Stimulated activated CD8-positive, alpha-beta memory T cell treated with anti-CD3 and anti-CD28 coated beads, Interleukin-2, amount 100 ng/mL, for 48 hours (primary cell): ENCODE data around the gene C1orf74.
A peak's percentile ranks its signal among the peaks of the same experiment; 100 is the strongest.

ENCODE experiments used
- DNase-seq, 2 donors: peaks; one replicate each; pipeline ENCODE4 v3.0.0-alpha.2; 2020; ENCODE audit warnings: low read depth in 2 of 2

The C1orf74 gene

DNA sequence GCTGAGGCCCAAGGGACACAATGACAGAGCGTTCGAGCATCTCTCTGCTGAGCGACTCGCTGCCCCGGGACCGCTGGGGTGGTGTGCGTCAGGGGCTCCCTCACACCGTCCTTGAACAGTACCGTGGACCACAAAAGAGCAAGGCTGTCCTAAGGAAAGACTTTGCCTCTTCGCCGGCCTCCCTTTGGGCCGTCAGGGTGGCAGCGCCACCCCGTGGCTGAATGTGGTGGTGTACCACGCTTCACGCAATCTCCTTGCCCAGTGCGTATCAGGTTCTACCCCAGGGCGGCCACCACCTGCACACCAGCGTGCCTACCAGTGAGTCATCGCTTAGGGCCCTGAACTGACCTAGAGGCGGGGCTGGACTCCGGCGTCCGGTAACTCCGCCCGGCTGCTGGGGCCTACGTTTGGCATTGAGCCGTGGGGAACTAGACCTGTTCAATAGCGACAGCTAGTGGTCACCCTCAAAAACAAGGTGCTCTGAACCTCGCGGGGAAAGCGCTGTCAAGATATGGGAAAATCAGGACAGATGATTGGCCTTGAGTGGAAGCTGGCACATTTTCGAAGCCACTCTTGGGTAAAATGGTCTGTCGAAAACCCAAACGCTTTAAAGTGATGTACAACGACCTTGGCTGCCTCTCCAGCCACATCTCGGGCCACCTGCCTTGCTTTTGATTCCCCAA lies 36.6 kb downstream of the C1orf74 start:
- peak; percentile 85 to 87 for DNase-seq

DNA sequence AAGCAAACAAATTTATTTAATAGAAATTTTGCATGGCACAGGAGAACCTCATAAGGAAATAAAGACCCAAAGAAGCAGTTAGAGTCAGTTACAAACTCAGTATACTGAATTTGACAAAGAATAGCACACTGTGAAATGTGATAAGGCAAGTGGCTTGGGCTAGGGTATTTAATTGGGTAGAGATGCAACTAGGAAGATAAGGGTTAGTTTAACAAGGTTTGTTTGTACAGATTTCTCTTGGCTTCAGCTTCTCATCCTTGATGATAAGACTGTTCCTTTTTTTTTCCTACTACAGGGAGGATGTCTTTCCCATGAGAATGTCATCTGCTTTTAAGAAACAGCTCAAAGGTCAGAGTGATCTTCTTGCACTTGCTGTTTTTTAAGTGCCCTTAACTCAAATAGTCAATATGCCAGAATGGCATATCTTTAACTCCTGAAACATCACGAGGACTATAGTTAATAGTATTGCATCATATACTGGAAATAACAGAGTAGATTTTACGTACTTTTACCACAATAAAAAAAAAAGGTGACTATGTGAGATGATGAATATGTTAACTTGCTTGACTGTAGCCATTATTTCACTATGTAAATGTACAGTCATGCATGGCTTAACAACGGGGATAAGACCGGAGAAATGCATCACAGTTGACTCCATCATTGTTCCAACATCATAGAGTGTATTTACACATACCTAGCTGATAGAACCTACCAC lies 37.8 kb downstream of the C1orf74 start:
- DNase-seq: no peak

GRCh38 chr1:209743145-209743482 lies 41.2 kb downstream of the C1orf74 start:
- DNase-seq: no peak

DNA sequence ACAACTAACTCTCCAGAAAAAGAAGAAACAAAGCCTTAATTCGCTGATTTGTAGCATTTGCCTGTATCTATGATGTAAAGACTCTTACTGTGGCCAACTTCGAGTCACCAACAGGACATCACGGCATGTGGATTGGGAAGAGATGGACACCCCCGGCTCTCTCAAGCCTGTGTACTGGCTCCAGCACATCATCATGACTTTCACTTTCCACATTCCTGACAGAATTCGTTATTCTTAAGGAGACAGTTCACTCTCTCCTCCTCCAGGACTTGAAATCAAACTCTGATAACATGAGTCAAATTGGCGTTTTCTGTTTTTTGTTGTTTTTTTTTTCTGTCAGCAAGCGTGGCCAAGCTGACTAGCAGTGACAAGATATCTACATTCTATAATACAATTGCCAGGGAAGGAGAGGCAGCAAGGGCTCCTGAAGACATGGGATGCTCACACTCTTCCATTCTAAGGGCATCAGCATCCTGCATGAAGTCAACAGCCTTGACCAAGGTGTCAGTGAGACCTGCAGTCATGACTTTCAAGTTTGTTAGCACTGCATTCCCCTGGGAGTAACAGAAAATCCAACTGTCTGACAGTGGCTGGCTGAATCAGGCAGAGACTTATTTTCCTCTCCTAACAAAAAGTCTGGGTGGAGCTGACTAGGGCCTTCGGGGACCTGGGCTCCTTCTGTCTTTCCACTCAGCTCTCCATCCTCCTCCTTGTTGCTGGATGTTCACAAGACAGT lies 41.8 kb downstream of the C1orf74 start:
- DNase-seq: no peak

DNA sequence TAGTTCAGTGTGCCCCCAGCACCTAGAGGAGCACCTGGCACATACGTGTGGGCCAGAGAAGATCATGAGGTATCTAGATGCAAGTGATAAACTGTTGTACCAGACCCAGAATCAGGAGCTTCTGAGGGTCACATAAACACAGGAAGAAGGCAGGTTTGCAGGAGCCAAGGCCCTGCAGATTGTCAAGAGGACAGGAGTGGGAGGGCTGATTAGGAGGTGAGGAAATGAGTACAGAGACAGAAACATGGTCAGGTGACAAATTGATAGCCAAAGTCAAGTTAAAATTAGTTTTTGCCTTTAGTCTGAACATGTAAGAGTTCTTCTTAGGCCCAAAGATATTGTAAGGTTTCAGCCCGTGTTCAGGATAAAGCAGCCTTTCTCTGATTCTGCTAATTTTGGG lies 42.5 kb downstream of the C1orf74 start:
- no peak for DNase-seq

- no peak for DNase-seq
These were observed 43.2 kb downstream of the C1orf74 start for GRCh38 chr1:209741193-209741592.

- no peak for DNase-seq
These were observed 46.1 kb downstream of the C1orf74 start for GRCh38 chr1:209738270-209738669.

DNA sequence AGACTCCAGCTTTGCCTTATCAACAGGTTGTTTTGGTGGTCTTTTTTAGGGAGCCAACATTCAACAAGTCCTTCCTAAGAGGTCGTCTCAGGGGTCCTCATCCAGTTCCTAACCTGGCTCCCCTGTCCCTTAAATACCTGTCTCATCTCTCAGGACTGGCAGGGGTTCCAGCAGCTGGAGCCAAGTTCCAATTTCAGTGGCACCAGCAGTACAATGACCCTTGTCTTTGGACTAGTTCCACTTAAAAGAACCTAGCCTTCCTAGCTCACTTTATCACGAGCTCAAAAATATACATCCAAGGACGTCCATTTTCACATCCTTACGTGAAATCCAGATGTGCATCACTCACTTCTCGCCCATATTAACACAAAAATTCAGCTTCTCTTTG lies 47.2 kb downstream of the C1orf74 start:
- DNase-seq: no peak

- no peak for DNase-seq
These were observed 47.8 kb downstream of the C1orf74 start for GRCh38 chr1:209736490-209737117.

GRCh38 chr1:209733409-209734192 lies 50.8 kb downstream of the C1orf74 start:
- no peak for DNase-seq

DNA sequence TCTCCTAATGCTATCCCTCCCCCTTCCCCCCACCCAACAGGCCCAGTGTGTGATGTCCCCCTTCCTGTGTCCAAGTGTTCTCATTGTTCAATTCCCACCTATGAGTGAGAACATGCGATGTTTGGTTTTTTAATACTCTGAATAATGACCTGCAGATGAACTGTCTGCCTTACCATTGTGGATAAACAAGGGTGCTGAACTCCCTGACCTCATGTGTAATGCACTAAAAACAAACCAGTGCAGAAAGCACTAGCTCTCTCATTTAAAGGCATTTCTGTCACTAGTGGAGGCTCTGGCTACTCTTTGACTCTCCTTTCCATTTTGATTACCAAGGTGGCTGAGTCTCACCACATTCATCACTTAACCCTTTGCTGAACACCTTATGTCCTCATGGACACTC lies 51.6 kb downstream of the C1orf74 start:
- no peak for DNase-seq

DNA sequence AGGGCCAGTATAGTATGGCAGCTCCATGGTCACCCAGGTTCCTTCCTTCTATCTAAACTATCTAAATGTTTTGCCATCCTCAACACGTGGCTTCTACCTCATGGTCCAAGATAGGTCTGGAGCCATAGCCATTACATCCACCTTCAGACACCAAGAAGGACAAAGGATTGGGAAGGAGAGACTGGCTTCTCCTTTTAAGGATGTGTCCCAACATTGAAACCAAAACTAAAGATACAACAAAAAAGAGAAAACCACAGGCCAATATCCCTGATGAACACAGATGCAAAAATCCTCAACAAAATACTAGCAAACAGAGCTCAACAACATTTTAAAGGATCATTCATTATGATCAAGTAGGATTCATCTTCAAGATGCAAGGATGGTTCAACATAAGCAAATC lies 54.9 kb downstream of the C1orf74 start:
- no peak for DNase-seq
